HFFc6 (cell line): ENCODE results near the gene VSNL1. TPM values are rescaled to one million over a fixed set of nuclear protein-coding genes. Genes with fewer than 3 reads are reported as not detected.
A peak's percentile ranks its signal among the peaks of the same experiment; 100 is the strongest.

Source experiments
- DNase-seq: peaks from one replicate; pipeline ENCODE4 v3.0.0-alpha.2; 2018
- H3K27ac Mint-ChIP-seq: 2 replicates; pipeline ENCODE4 v1.8.0; 2020; ENCODE audit warnings: mild to moderate bottlenecking, mixed read lengths
- H3K27me3 Mint-ChIP-seq: 2 replicates; pipeline ENCODE4 v1.8.0; 2021; ENCODE audit warnings: mild to moderate bottlenecking, moderate library complexity, mixed read lengths; ENCODE audit not compliant: insufficient read depth
- H3K36me3 Mint-ChIP-seq: 2 replicates; pipeline ENCODE4 v1.8.0; 2021; ENCODE audit warnings: low read depth, mixed read lengths
- H3K4me1 Mint-ChIP-seq: 2 replicates; pipeline ENCODE4 v1.8.0; 2020; ENCODE audit warnings: low read depth, mixed read lengths
- H3K4me3 Mint-ChIP-seq: 2 replicates; pipeline ENCODE4 v1.8.0; 2020; ENCODE audit warnings: mild to moderate bottlenecking, moderate library complexity, mixed read lengths
- H3K9me3 Mint-ChIP-seq: 2 replicates; pipeline ENCODE4 v1.8.0; 2020; ENCODE audit warnings: mild to moderate bottlenecking, mixed read lengths
- CTCF ChIP-seq: fragments of 200-600 bp; sonication (generic); IDR thresholded peaks from 2 replicates; pipeline ENCODE4 v1.5.0; 2021; ENCODE audit warnings: antibody characterized with exemption, mild to moderate bottlenecking
- total RNA-seq, 6 experiments: library from RNA; stranded (reverse); fragmentation: NEBNext Ultra II Directional; extraction: Animal tissue kit (Norgen Biotek cat#: 25700); gene quantifications; 2 replicates in 1 of 6; 3 replicates in 5 of 6; pipeline ENCODE4 v1.2.3, GENCODE V29; 2021

Gene VSNL1
- total RNA-seq, 6 experiments from 2014 or later: not detected

GRCh38 chr2:17515652-17516051 is 24.8 kb upstream of the VSNL1 start:
- Mint-ChIP-seq H3K36me3 (no peaks in the 10 kb centered on the region), H3K4me3 (no peak overlapping the region), H3K27ac (no peak overlapping the region), H3K27me3 (no peaks in the 10 kb centered on the region; the same call in 1 of the 2 replicates), H3K4me1 (0 out of 2 replicates have a peak, but pooled peaks cover 5% of the 10 kb centered on the region), H3K9me3 (no peaks in the 10 kb centered on the region)
- no peak for TF ChIP-seq CTCF
- no peak for DNase-seq

- H3K36me3 Mint-ChIP-seq: no peaks in the 10 kb centered on the region
- TF ChIP-seq CTCF: no peak
- H3K4me1 Mint-ChIP-seq: 0 out of 2 replicates have a peak, but pooled peaks cover 5% of the 10 kb centered on the region
- peak overlapping the region; percentile 85 for H3K4me3 Mint-ChIP-seq
- DNase-seq: no peak
- H3K27ac Mint-ChIP-seq: no peak overlapping the region
- no peaks in the 10 kb centered on the region; the same call in 1 of the 2 replicates for H3K27me3 Mint-ChIP-seq
- no peaks in the 10 kb centered on the region for H3K9me3 Mint-ChIP-seq
Measured at GRCh38 chr2:17517481-17518211, 22.9 kb upstream of the VSNL1 start.

DNA sequence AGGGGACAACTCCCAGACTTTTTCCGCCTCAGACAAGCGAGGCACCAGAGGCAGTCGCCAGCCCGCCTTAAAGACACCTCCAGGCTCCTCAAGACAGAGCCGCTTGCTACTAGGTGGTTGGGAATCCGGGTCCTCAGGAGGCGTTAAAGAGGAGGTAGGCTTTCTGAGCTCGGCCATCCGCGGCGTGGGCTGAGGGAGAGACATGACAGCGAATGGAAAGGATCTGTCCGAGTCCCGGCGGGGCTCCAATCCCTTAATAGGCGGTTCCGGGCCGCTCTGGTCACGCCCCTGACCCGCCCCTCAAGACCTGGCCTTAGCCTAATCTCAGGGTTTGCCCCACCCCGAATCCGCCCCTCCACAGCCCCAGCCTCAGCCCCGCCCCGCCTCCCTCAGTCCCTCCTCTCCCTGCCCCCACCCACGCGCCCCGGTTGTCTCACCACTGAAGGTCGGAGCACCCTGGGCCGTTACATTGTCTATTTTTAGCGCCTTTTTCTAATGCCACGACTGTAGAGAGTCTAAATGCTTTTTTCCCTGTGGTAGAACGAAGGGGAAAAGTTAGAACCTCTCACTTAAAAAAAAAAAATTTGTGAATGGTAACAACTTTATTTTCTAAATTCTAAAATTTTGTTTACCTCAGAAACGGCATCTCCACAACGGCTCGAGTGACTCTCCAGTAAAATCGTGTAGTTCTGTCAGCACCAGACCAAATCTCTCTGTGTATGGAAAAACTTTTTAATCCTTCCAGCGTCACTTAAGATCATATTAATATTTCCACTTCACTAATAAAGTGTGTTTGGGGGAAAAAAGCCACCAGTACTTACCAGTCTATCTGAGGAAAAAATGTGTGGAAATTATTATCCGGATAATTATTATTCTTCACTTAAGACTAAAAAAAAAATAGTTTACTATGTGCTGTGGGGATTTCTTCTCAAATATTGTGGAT is 22.0 kb upstream of the VSNL1 start, which contains the start of gene RAD51AP2:
Gene RAD51AP2, minus strand, starts transcription at position 229 of the 943 bp plus-strand sequence. Its CDS starts 25 bp downstream, at position 204.
- TF ChIP-seq CTCF: no peak
- H3K4me1 Mint-ChIP-seq: 0 out of 2 replicates have a peak, but pooled peaks cover 5% of the 10 kb centered on the region
- no peaks in the 10 kb centered on the region; the same call in 1 of the 2 replicates for H3K27me3 Mint-ChIP-seq
- peak within 1 kb of the TSS; percentile 85 for H3K4me3 Mint-ChIP-seq
- no peak within 1 kb of the TSS for H3K27ac Mint-ChIP-seq
- DNase-seq: peak; percentile 44
- H3K9me3 Mint-ChIP-seq: no peaks in the 10 kb centered on the region
- H3K36me3 Mint-ChIP-seq: no peaks in the 10 kb centered on the region

DNA sequence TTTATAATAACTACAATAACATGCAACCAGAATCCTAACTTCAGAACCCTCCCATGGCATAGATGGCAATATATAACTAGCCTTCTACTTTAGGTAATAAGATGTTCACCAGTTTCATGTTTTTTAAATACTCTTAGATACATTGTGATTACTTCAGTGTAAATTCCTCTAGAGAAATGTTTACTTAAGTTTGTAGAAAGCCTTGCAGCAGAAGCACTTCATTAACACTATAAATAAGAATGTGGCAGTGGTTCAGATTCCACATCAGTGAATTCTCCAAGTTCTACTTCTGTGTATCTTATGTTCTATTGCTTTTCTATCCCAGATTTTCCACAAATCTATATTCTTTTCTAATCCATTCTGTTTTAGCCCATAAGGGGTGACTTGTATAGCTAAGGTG is 21.0 kb upstream of the VSNL1 start:
- no peak overlapping the region for H3K27ac Mint-ChIP-seq

More for the DNA sequence above, 21.0 kb upstream of the VSNL1 start:
- DNase-seq: no peak
- Mint-ChIP-seq H3K4me1 (0 out of 2 replicates have a peak, but pooled peaks cover 5% of the 10 kb centered on the region), H3K27me3 (no peaks in the 10 kb centered on the region; the same call in 1 of the 2 replicates), H3K36me3 (no peaks in the 10 kb centered on the region), H3K4me3 (no peak overlapping the region), H3K9me3 (no peaks in the 10 kb centered on the region)
- no peak for TF ChIP-seq CTCF
